Activated T-cell treated with anti-CD3 and anti-CD28 coated beads for 24 hours (primary cell): ENCODE measurements around the gene CCDC107.

Experiments
- DNase-seq: peaks from one replicate; pipeline ENCODE4 v3.0.0-alpha.2; 2020; ENCODE audit warnings: low read depth

The CCDC107 gene

DNA sequence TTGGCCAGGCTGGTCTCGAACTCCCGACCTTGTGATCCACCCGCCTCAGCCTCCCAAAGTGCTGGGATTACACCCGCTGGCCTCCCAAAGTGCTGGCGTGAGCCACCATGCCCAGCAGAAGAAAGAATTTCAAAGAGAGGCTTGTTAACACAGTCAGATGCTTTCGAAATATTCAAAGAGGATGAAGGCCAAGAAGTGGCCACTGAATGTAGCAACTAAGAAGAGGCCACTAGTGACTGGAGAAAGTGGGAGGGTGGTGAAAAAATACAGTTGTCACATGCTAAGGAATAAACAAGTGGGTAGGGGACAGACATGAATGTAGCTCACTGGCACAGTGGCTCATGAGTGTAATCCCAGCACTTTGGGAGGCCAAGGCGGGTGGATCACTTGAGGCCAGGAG lies 44.6 kb downstream of the CCDC107 start:
- DNase-seq: no peak

DNA sequence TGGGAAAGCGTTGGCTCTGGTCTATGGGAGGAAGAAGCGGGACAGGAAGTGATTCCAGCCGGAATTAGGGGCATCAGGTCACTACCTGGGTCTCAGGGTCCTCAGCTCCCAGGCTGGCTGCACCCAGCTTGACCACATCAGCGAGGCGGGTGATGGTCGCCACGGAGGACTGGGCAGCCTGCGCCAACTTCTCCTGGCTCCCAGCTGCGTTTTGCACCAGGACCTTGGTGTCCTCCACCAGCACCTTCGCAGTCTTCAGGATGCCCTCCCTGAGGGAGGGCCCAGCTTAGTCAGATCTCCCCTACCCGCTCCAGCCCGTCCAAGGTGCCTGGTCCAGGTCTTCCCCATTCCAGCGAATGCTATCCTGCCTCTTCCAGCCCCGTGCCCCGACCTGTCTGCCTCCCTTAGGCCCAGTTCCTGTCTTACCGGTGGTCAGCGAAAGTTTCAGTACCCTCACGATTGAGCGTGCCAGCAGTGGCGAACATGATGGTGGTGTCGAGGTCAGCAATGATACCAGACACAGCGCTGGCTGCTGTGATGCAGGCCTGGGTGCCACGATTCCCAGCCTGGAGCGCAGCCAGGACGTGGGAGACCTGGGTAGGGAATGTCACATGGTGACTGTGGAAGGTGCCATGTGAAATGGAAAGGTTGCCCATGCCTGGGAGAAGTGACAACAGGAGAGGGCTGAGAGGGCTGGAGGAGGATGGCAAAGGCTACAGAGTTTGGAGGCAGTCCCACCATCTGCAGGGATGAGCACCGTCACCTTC lies 46.0 kb downstream of the CCDC107 start:
- DNase-seq: no peak

DNA sequence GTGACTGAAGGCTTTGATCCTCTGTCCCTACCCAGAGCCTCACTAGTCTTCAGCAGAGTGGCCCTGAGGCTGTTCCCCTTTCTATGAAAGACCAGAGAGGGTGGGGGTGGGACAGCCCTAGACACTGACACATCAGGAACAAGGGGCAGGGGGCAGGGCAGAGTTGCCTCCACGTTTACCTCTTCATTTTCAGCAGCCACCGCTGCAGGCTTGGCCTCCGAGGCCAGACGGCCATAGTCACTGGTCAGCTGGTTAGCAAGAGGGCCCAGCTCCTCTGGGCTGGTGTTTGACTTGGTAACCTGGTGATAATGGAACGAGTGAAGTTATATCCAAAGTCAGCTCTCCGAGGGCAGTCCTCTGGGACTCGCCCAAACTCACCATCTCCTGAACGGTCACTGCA lies 47.3 kb downstream of the CCDC107 start:
- DNase-seq: no peak

DNA sequence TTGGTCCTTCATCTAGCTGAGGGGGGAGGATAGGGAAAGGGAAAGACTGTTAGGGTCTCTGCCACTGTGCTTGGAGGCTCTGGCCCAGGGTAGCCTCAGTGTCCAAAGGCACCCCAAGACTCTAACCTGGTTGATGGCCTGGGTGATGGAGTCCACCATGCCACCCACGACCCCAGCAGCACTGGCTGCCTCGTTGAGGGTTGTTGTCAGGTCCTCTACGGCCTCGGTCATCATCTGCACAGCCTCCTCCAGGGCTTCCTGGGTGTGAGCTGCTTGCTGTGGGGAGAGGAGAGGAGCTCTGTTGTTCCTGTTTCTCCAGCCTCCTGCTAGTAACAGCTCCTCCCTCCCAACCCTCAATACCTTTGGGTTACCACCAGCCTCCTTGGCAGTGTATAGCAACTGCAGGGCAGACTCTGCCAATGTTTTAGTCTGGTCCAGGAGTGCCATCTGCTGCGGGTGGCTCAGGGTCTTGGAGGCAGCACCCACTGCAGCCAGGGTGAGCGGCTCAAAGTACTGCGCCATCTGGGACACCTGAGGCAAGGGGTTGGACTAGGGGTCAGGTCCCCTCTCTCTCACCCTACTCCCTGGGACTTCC lies 47.8 kb downstream of the CCDC107 start:
- no peak for DNase-seq

DNA sequence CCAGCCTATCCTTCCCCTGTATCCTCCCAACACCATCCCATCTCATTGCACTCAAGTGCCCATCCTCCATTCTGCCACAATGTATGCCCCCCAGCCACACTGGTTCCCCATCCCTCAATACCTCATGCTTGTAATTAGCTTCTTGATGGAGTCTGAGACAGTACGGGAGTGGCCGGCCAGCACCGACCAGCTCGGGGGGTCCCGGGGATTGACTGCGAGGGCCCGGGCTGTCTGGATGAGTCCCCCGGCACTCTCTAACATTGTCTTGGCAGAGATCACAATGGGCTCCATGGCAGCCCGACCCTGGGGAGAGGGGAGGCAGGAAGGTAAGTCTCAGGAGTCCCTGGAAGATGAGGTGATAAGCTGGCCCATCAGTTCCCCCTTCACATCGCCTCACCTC lies 48.9 kb downstream of the CCDC107 start:
- DNase-seq: no peak

DNA sequence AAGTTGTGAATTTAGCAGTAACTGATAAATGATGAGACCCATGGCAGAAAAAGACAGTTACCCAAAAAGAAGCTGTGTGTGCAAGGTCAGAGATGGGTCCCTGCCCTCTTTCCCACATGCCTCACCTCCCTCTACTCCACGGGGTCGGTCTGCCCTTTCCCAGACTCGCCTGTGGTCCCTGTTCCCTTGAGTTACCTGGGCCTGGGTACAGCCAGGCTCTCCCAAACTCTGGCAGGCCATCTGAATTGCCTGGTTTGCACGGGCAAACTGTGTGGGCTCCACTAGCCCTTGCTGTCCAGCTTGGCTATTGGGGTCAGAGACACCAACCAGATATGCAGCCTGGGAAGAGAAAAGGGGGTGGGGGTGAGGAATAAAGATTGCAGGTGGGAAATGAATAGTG lies 50.1 kb downstream of the CCDC107 start:
- DNase-seq: no peak

DNA sequence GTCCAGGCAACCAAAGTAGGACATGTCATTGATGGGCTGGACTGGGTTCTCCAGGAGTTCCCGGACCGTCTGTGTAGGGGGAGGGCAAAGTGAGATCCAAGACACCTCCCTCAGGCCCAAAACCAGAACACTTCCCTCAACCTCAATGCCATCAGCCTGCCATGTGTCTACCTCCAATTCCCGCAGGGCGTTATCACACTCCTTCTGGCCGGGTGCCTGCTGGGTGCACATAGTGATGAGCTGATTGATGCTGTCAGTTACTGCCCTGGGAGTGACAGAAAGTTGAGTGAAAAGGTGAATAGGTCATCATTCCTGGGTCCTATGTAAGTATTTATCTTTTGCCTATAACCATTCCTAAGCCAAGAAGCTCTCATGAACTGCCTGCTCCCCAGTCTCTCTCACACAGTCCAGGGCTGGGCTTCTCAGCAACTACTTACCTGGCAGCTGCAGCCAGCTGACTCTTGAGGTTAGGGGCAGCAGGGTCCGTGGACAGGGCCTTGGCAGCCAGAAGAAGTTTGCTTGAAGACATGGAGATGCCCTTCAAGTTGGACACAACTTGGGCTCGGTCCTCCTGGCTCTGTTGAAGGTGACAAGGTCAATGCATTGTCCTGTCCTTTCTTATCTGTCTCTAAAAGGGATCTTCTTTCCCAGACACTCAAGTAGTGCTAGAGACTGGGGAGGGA lies 52.9 kb downstream of the CCDC107 start:
- no peak for DNase-seq
